SU-DHL-6 (cell line): Measurements from ENCODE around the gene EGLN2.
"Not testable (repeated sequence)": the region's sequence is repeated elsewhere in the genome, so short reads cannot be mapped to it uniquely, and the experiment has no call there.

ENCODE experiments used
- CTCF ChIP-seq: fragments of 200-600 bp; sonication (generic); IDR thresholded peaks from one replicate; pipeline ENCODE4 v1.5.1; 2017; ENCODE audit warnings: antibody characterized with exemption, mild to moderate bottlenecking, low read length, moderate library complexity; ENCODE audit not compliant: insufficient read depth, poor library complexity, severe bottlenecking
- EZH2phosphoT487 ChIP-seq: fragments of 200-600 bp; sonication (generic), shearing (Covaris generic); conservative IDR thresholded peaks from 2 replicates; pipeline ENCODE4 v1.6.1; 2018; ENCODE audit warnings: mild to moderate bottlenecking, antibody characterized with exemption, low read length, moderate library complexity, mixed read lengths

GRCh38 chr19:40826699-40827385 lies 27.9 kb downstream of the EGLN2 start:
- TF ChIP-seq CTCF, EZH2phosphoT487: not testable (repeated sequence)
